Natural killer cell (primary cell): ENCODE measurements around the gene MEIS2. TPM values are rescaled to one million over a fixed set of nuclear protein-coding genes. Genes with fewer than 3 reads are reported as not detected.

Experiments used
- ATAC-seq, 3 donors: fragments of 150-1000 bp in 2 of 3; fragments of 200-7000 bp in 1 of 3; cut with Tn5 transposase; 1 replicate in 1 of 3; 2 replicates in 2 of 3; pipeline ENCODE4 v1.10.0; 2021; ENCODE audit warnings: mild to moderate bottlenecking in 2 of 3, moderate library complexity in 2 of 3
- DNase-seq, 2 donors: peaks; one replicate each; pipeline versions ENCODE4 v3.0.0 to v3.0.0-alpha.2; 2013 to 2021; ENCODE audit warnings: mixed read lengths in 1 of 2
- H3K27ac ChIP-seq: one replicate; pipeline ENCODE4 v1.5.1; 2013; ENCODE audit warnings: mild to moderate bottlenecking, low read length
- H3K27me3 ChIP-seq: one replicate; pipeline ENCODE4 v1.6.1; 2013; ENCODE audit warnings: low read length; ENCODE audit not compliant: control insufficient read depth, insufficient read depth
- H3K36me3 ChIP-seq: one replicate; pipeline ENCODE4 v1.6.1; 2013; ENCODE audit warnings: low read length; ENCODE audit not compliant: control insufficient read depth, insufficient read depth
- H3K4me1 ChIP-seq: one replicate; pipeline ENCODE4 v1.6.1; 2013; ENCODE audit warnings: low read length; ENCODE audit not compliant: control insufficient read depth, insufficient read depth
- H3K4me3 ChIP-seq: one replicate; pipeline ENCODE4 v1.5.1; 2013; ENCODE audit warnings: low read length
- H3K9me3 ChIP-seq: one replicate; pipeline ENCODE4 v1.6.1; 2013; ENCODE audit warnings: low read length; ENCODE audit not compliant: control insufficient read depth, insufficient read depth
- H3K27ac Mint-ChIP-seq, 2 donors: one replicate each; pipeline ENCODE4 v1.8.0; 2022; ENCODE audit warnings: mild to moderate bottlenecking in 2 of 2, mixed read lengths in 2 of 2, moderate library complexity in 1 of 2
- H3K27me3 Mint-ChIP-seq, 2 donors: one replicate each; pipeline ENCODE4 v1.8.0; 2022; ENCODE audit warnings: low read depth in 2 of 2, mixed read lengths in 2 of 2
- H3K36me3 Mint-ChIP-seq: one replicate; pipeline ENCODE4 v1.8.0; 2022; ENCODE audit warnings: mixed read lengths
- H3K4me1 Mint-ChIP-seq, 2 donors: one replicate each; pipeline ENCODE4 v1.8.0; 2022; ENCODE audit warnings: mixed read lengths in 2 of 2
- H3K4me3 Mint-ChIP-seq: one replicate; pipeline ENCODE4 v1.8.0; 2022; ENCODE audit warnings: mild to moderate bottlenecking, moderate library complexity, mixed read lengths
- H3K9me3 Mint-ChIP-seq, 2 donors: one replicate each; pipeline ENCODE4 v1.8.0; 2022; ENCODE audit warnings: mixed read lengths in 2 of 2
- WGBS: methylation state at CpG from one replicate; pipeline ENCODE4 v1.1.7; 2013; ENCODE audit warnings: missing lambda C conversion rate; ENCODE audit not compliant: insufficient coverage; 5-methylcytosine and 5-hydroxymethylcytosine counted together
- intact Hi-C: fragments of 100-400 bp; cut with micrococcal nuclease; formaldehyde crosslinking; loops from one replicate; pipeline ENCODE4 v1.14.2; 2022
- total RNA-seq, 4 donors: library from RNA; stranded (reverse); fragments of 120-200 nt in 1 of 4; gene quantifications; one replicate each; pipeline versions ENCODE4 v1.2.3 to v1.2.4, GENCODE V29; 2013 to 2022
- TF ChIP-seq, protein P1 (sequence below): fragments of 200-600 bp; IDR thresholded peaks from one replicate; pipeline ENCODE4 v1.8.0; 2022; ENCODE audit warnings: antibody characterized with exemption

MEIS2 gene
- total RNA-seq, 3 donors from 2014 or later (not counting 1 experiment from before 2014, with no cell fraction given): 0.35 TPM; not detected in 2

GRCh38 chr15:36958606-36959005 is 141.7 kb downstream of the MEIS2 start:
- no peaks in the 10 kb centered on the region for H3K4me1 ChIP-seq
- DNase-seq (no peak), ATAC-seq (no peak)
- H3K9me3 ChIP-seq: no peaks in the 10 kb centered on the region
- Mint-ChIP-seq H3K27me3 (no peaks in the 10 kb centered on the region), H3K4me3 (no peak overlapping the region), H3K36me3 (no peaks in the 10 kb centered on the region), H3K4me1 (no peaks in the 10 kb centered on the region), H3K9me3 (peaks cover 2% of the 10 kb centered on the region in 2 donors), H3K27ac (no peak overlapping the region)
- intact Hi-C loops: no loop called here
- no peaks in the 10 kb centered on the region for H3K27me3 ChIP-seq
- H3K4me3 ChIP-seq: no peak overlapping the region
- no peak overlapping the region for H3K27ac ChIP-seq
- no CpG with 5 or more reads among the region's 1 CpG for WGBS
- no peaks in the 10 kb centered on the region for H3K36me3 ChIP-seq
- TF ChIP-seq, protein P1, sequence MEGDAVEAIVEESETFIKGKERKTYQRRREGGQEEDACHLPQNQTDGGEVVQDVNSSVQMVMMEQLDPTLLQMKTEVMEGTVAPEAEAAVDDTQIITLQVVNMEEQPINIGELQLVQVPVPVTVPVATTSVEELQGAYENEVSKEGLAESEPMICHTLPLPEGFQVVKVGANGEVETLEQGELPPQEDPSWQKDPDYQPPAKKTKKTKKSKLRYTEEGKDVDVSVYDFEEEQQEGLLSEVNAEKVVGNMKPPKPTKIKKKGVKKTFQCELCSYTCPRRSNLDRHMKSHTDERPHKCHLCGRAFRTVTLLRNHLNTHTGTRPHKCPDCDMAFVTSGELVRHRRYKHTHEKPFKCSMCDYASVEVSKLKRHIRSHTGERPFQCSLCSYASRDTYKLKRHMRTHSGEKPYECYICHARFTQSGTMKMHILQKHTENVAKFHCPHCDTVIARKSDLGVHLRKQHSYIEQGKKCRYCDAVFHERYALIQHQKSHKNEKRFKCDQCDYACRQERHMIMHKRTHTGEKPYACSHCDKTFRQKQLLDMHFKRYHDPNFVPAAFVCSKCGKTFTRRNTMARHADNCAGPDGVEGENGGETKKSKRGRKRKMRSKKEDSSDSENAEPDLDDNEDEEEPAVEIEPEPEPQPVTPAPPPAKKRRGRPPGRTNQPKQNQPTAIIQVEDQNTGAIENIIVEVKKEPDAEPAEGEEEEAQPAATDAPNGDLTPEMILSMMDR: no peak

GRCh38 chr15:36954486-36954885 is 145.9 kb downstream of the MEIS2 start:
- H3K27ac ChIP-seq: no peak overlapping the region
- Mint-ChIP-seq H3K27me3 (no peaks in the 10 kb centered on the region), H3K4me1 (no peaks in the 10 kb centered on the region), H3K9me3 (peaks cover 4 to 5% of the 10 kb centered on the region in 2 donors), H3K4me3 (no peak overlapping the region), H3K36me3 (no peaks in the 10 kb centered on the region), H3K27ac (no peak overlapping the region)
- no peaks in the 10 kb centered on the region for H3K36me3 ChIP-seq
- TF ChIP-seq, protein P1: no peak
- H3K27me3 ChIP-seq: no peaks in the 10 kb centered on the region
- no CpG with 5 or more reads among the region's 1 CpG for WGBS
- ATAC-seq (no peak), DNase-seq (no peak)
- intact Hi-C loops: no loop called here
- no peak overlapping the region for H3K4me3 ChIP-seq
- no peaks in the 10 kb centered on the region for H3K9me3 ChIP-seq
- no peaks in the 10 kb centered on the region for H3K4me1 ChIP-seq

DNA sequence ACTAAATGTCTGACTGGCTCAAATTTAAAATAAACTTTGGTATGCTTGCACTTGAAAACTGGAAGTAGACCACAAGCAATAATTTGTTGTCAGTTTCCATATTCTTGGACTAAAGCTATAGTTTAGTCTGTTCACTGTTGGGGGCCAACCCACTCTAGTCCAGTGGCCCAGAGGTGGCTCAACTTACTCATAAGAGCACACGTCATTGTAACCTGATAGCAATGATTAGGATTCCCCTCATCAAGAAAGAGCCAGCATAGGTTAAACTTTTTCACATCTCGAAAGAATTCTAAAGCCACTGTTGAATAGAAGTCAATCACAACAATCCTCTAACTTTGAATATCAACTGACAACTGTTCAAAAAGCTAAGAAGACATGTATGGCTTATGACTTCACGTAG is 147.0 kb downstream of the MEIS2 start:
- Mint-ChIP-seq H3K27ac (no peak overlapping the region), H3K4me1 (no peaks in the 10 kb centered on the region), H3K4me3 (no peak overlapping the region), H3K9me3 (peaks cover 4 to 5% of the 10 kb centered on the region in 2 donors), H3K36me3 (no peaks in the 10 kb centered on the region), H3K27me3 (no peaks in the 10 kb centered on the region)
- Histone ChIP-seq H3K4me1 (no peaks in the 10 kb centered on the region), H3K9me3 (no peaks in the 10 kb centered on the region), H3K27me3 (no peaks in the 10 kb centered on the region), H3K36me3 (no peaks in the 10 kb centered on the region), H3K27ac (no peak overlapping the region), H3K4me3 (no peak overlapping the region)
- ATAC-seq: no peak
- 80% methylated on average over 2 of the region's 3 CpGs for WGBS
- intact Hi-C loops: no loop called here
- DNase-seq: no peak
- TF ChIP-seq, protein P1: no peak

- WGBS: 48% methylated on average over 6 of the region's 6 CpGs
- no peak for ATAC-seq
- TF ChIP-seq, protein P1: no peak
- H3K4me3 ChIP-seq: no peak overlapping the region
- no peaks in the 10 kb centered on the region for H3K4me1 Mint-ChIP-seq
- H3K27ac Mint-ChIP-seq: no peak overlapping the region
- no peaks in the 10 kb centered on the region for H3K36me3 Mint-ChIP-seq
- H3K36me3 ChIP-seq: no peaks in the 10 kb centered on the region
- H3K9me3 Mint-ChIP-seq: peaks cover 2 to 3% of the 10 kb centered on the region in 2 donors
- DNase-seq: no peak
- intact Hi-C loops: no loop called here
- no peaks in the 10 kb centered on the region for H3K27me3 Mint-ChIP-seq
- H3K9me3 ChIP-seq: no peaks in the 10 kb centered on the region
- no peak overlapping the region for H3K4me3 Mint-ChIP-seq
- H3K27ac ChIP-seq: no peak overlapping the region
- H3K4me1 ChIP-seq: no peaks in the 10 kb centered on the region
- H3K27me3 ChIP-seq: no peaks in the 10 kb centered on the region
Observed at GRCh38 chr15:36951731-36952247, 148.6 kb downstream of the MEIS2 start.
